Measurements from ENCODE around the gene HNRNPC.

The HNRNPC gene

DNA sequence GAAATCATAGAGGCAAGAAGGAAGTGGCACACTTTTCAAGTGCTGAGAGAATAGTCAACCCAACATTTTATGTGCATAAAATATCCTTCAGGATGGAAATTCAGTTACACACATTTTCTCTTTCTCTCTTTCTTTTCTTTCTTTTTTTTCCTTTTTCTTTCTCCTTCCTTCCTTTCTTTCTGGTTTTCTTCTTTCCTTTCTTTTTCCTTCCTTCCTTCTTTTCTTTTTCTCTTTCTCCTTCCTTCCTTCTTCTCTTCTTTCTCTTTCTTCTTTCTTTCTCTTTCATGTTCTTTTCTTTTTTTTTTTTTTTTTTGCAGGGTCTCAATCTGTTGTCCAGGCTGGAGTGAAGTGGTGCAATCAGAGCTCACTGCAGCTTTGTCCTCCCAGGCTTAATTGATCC lies 74.6 kb downstream of the HNRNPC start:
- no peaks in the 10 kb centered on the region for H3K79me1 ChIP-seq (ENCODE audit: low read length)
- H4K8ac ChIP-seq (ENCODE audit: low read depth, low read length) = no peak overlapping the region
- H2BK15ac ChIP-seq (replicated peaks; ENCODE audit: low read depth) = no peak overlapping the region
- H3K4ac ChIP-seq (ENCODE audit: low read depth, low read length) = no peak overlapping the region
- no peak overlapping the region for H2BK5ac ChIP-seq (ENCODE audit: low read length)
- no peak overlapping the region for H3K18ac ChIP-seq (ENCODE audit: low read length)
- no peak overlapping the region for H3K27ac ChIP-seq (ENCODE audit: low read depth, low read length)
- no peak overlapping the region for H3K4me2 ChIP-seq (ENCODE audit: low read length)
- H3K56ac ChIP-seq (ENCODE audit: low read length) = no peak overlapping the region
- no peak overlapping the region for H2BK120ac ChIP-seq (ENCODE audit: low read depth, low read length)
- no peak overlapping the region for H3K9ac ChIP-seq (ENCODE audit: low read length)
- H3K36me3 ChIP-seq (ENCODE audit: control insufficient read depth, insufficient read depth, low read length) = no peaks in the 10 kb centered on the region
- DNase-seq = no peak
- no peak overlapping the region for H3K4me3 ChIP-seq (ENCODE audit: low read length)
- H2AK5ac ChIP-seq (ENCODE audit: low read length) = no peak overlapping the region
- no peaks in the 10 kb centered on the region for H3K79me2 ChIP-seq (ENCODE audit: control insufficient read depth, insufficient read depth, low read length)
- no peaks in the 10 kb centered on the region for H3K4me1 ChIP-seq (ENCODE audit: control insufficient read depth, low read depth, low read length)
- no peaks in the 10 kb centered on the region for H3K27me3 ChIP-seq (ENCODE audit: insufficient read depth, low read length, poor library complexity)
- H3K23ac ChIP-seq (ENCODE audit: low read length) = no peak overlapping the region
- H4K5ac ChIP-seq (ENCODE audit: low read length) = no peak overlapping the region

- no peak overlapping the region for H3K18ac ChIP-seq (ENCODE audit: low read length)
- no peak overlapping the region for H2BK5ac ChIP-seq (ENCODE audit: low read length)
- no peak overlapping the region for H2BK120ac ChIP-seq (ENCODE audit: low read depth, low read length)
- H3K4me2 ChIP-seq (ENCODE audit: low read length) = no peak overlapping the region
- H4K8ac ChIP-seq (ENCODE audit: low read depth, low read length) = no peak overlapping the region
- no peak overlapping the region for H3K4me3 ChIP-seq (ENCODE audit: low read length)
- no peaks in the 10 kb centered on the region for H3K79me1 ChIP-seq (ENCODE audit: low read length)
- no CpG with 5 or more reads among the region's 7 CpGs for WGBS (ENCODE audit: extremely low coverage, insufficient coverage, low lambda C conversion rate)
- no peak overlapping the region for H2AK5ac ChIP-seq (ENCODE audit: low read length)
- no peaks in the 10 kb centered on the region for H3K79me2 ChIP-seq (ENCODE audit: control insufficient read depth, insufficient read depth, low read length)
- H4K5ac ChIP-seq (ENCODE audit: low read length) = no peak overlapping the region
- DNase-seq = no peak
- no peaks in the 10 kb centered on the region for H3K36me3 ChIP-seq (ENCODE audit: control insufficient read depth, insufficient read depth, low read length)
- peak overlapping the region; percentile 25 for H3K56ac ChIP-seq (ENCODE audit: low read length)
- no peak overlapping the region for H2BK15ac ChIP-seq (replicated peaks; ENCODE audit: low read depth)
- H3K27me3 ChIP-seq (ENCODE audit: insufficient read depth, low read length, poor library complexity) = no peaks in the 10 kb centered on the region
- no peaks in the 10 kb centered on the region for H3K4me1 ChIP-seq (ENCODE audit: control insufficient read depth, low read depth, low read length)
- no peak overlapping the region for H3K27ac ChIP-seq (ENCODE audit: low read depth, low read length)
- no peak overlapping the region for H3K4ac ChIP-seq (ENCODE audit: low read depth, low read length)
- H3K23ac ChIP-seq (ENCODE audit: low read length) = no peak overlapping the region
- no peak overlapping the region for H3K9ac ChIP-seq (ENCODE audit: low read length)
Measured at GRCh38 chr14:21192875-21193535, 76.2 kb downstream of the HNRNPC start.

- H2BK120ac ChIP-seq (ENCODE audit: low read depth, low read length) = no peak overlapping the region
- H3K4me2 ChIP-seq (ENCODE audit: low read length) = no peak overlapping the region
- H4K8ac ChIP-seq (ENCODE audit: low read depth, low read length) = no peak overlapping the region
- H3K27ac ChIP-seq (ENCODE audit: low read depth, low read length) = no peak overlapping the region
- no peak for DNase-seq
- H3K23ac ChIP-seq (ENCODE audit: low read length) = no peak overlapping the region
- no peak overlapping the region for H2BK15ac ChIP-seq (replicated peaks; ENCODE audit: low read depth)
- H3K4me1 ChIP-seq (ENCODE audit: control insufficient read depth, low read depth, low read length) = no peaks in the 10 kb centered on the region
- H3K36me3 ChIP-seq (ENCODE audit: control insufficient read depth, insufficient read depth, low read length) = no peaks in the 10 kb centered on the region
- no peak overlapping the region for H3K4me3 ChIP-seq (ENCODE audit: low read length)
- H3K56ac ChIP-seq (ENCODE audit: low read length) = no peak overlapping the region
- no peaks in the 10 kb centered on the region for H3K79me2 ChIP-seq (ENCODE audit: control insufficient read depth, insufficient read depth, low read length)
- H4K5ac ChIP-seq (ENCODE audit: low read length) = no peak overlapping the region
- no peak overlapping the region for H3K4ac ChIP-seq (ENCODE audit: low read depth, low read length)
- H3K9ac ChIP-seq (ENCODE audit: low read length) = peak overlapping the region; percentile 10
- WGBS (ENCODE audit: extremely low coverage, insufficient coverage, low lambda C conversion rate) = no CpG with 5 or more reads among the region's 1 CpG
- no peaks in the 10 kb centered on the region for H3K27me3 ChIP-seq (ENCODE audit: insufficient read depth, low read length, poor library complexity)
- no peaks in the 10 kb centered on the region for H3K79me1 ChIP-seq (ENCODE audit: low read length)
- H2AK5ac ChIP-seq (ENCODE audit: low read length) = no peak overlapping the region
- H2BK5ac ChIP-seq (ENCODE audit: low read length) = no peak overlapping the region
- H3K18ac ChIP-seq (ENCODE audit: low read length) = no peak overlapping the region
Measured at GRCh38 chr14:21192447-21192822, 76.8 kb downstream of the HNRNPC start.

DNA sequence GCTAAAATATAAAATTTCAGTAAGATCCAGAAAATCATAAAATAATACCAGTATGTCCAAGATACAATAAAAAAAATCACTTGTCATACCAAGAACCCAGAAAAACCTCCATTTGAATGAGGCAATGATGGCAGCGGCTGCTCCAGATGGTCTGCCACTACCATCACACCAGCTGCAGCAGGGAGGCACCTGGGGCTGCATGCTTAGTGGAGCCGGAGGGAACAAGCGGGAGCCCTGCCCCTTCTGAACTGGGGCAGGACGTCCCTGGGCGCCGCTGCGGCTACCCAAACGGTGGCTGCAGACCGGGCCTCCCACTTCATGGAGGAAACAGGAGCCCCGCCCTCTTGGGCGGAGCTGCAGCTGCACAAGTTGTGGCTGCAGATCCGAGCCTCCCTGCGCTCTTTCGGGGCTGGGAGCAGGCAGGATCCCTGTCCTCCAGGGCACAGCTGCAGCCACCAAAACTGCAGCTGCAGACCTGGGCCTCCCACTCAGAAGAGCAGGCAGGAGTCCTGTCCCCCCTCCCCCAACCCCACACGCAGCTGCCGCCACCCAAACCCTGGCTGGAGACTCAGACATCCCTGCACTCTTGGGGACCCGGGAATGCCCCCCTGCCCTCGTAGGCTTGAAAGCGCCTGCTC lies 77.3 kb downstream of the HNRNPC start:
- Histone ChIP-seq H2BK5ac (ENCODE audit: low read length) (no peak overlapping the region), H2BK120ac (ENCODE audit: low read depth, low read length) (no peak overlapping the region), H3K79me2 (ENCODE audit: control insufficient read depth, insufficient read depth, low read length) (no peaks in the 10 kb centered on the region), H3K9ac (ENCODE audit: low read length) (peak overlapping the region; percentile 10), H3K56ac (ENCODE audit: low read length) (peak overlapping the region; percentile 70), H2AK5ac (ENCODE audit: low read length) (no peak overlapping the region), H2BK15ac (replicated peaks; ENCODE audit: low read depth) (no peak overlapping the region), H3K27ac (ENCODE audit: low read depth, low read length) (no peak overlapping the region), H3K4ac (ENCODE audit: low read depth, low read length) (no peak overlapping the region), H3K79me1 (ENCODE audit: low read length) (no peaks in the 10 kb centered on the region), H3K18ac (ENCODE audit: low read length) (no peak overlapping the region), H3K23ac (ENCODE audit: low read length) (no peak overlapping the region), H3K27me3 (ENCODE audit: insufficient read depth, low read length, poor library complexity) (no peaks in the 10 kb centered on the region), H4K5ac (ENCODE audit: low read length) (no peak overlapping the region), H4K8ac (ENCODE audit: low read depth, low read length) (no peak overlapping the region), H3K4me2 (ENCODE audit: low read length) (peak overlapping the region; percentile 13), H3K36me3 (ENCODE audit: control insufficient read depth, insufficient read depth, low read length) (no peaks in the 10 kb centered on the region), H3K4me1 (ENCODE audit: control insufficient read depth, low read depth, low read length) (no peaks in the 10 kb centered on the region), H3K4me3 (ENCODE audit: low read length) (no peak overlapping the region)
- DNase-seq = peak; percentile 93
- WGBS (ENCODE audit: extremely low coverage, insufficient coverage, low lambda C conversion rate) = no CpG with 5 or more reads among the region's 19 CpGs

DNA sequence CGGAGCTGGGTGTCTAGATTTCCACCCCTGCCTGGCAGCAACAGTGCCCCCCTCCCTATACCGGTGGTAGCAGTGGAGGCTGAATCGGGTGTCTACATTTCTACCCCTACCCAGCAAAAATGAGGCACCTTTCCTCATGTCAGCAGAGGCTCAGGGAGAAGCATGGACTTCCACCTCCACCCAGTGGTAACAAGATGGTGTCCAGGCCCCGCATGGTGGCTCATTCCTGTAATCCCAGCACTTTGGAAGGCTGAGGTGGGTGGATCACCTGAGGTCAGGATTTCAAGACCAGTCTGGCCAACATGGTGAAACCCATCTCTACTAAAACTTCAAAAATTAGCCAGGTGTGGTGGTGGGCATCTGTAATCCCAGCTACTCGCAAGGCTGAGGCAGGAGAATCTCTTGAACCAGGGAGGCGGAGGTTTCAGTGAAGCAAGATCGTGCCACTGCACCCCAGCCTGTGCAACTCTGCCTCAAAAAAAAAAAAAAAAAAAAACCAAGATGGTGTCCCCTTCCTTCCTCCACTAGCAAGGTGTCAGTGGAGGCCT lies 77.9 kb downstream of the HNRNPC start:
- H3K27me3 ChIP-seq (ENCODE audit: insufficient read depth, low read length, poor library complexity) = no peaks in the 10 kb centered on the region
- no peaks in the 10 kb centered on the region for H3K79me2 ChIP-seq (ENCODE audit: control insufficient read depth, insufficient read depth, low read length)
- no peak for DNase-seq
- no CpG with 5 or more reads among the region's 7 CpGs for WGBS (ENCODE audit: extremely low coverage, insufficient coverage, low lambda C conversion rate)
- no peaks in the 10 kb centered on the region for H3K4me1 ChIP-seq (ENCODE audit: control insufficient read depth, low read depth, low read length)
- no peak overlapping the region for H2BK5ac ChIP-seq (ENCODE audit: low read length)
- no peak overlapping the region for H3K27ac ChIP-seq (ENCODE audit: low read depth, low read length)
- no peak overlapping the region for H4K8ac ChIP-seq (ENCODE audit: low read depth, low read length)
- H3K4me3 ChIP-seq (ENCODE audit: low read length) = no peak overlapping the region
- H2BK15ac ChIP-seq (replicated peaks; ENCODE audit: low read depth) = no peak overlapping the region
- no peak overlapping the region for H3K4ac ChIP-seq (ENCODE audit: low read depth, low read length)
- no peaks in the 10 kb centered on the region for H3K79me1 ChIP-seq (ENCODE audit: low read length)
- no peak overlapping the region for H3K9ac ChIP-seq (ENCODE audit: low read length)
- no peak overlapping the region for H2BK120ac ChIP-seq (ENCODE audit: low read depth, low read length)
- no peaks in the 10 kb centered on the region for H3K36me3 ChIP-seq (ENCODE audit: control insufficient read depth, insufficient read depth, low read length)
- H3K18ac ChIP-seq (ENCODE audit: low read length) = no peak overlapping the region
- no peak overlapping the region for H4K5ac ChIP-seq (ENCODE audit: low read length)
- no peak overlapping the region for H3K23ac ChIP-seq (ENCODE audit: low read length)
- no peak overlapping the region for H3K56ac ChIP-seq (ENCODE audit: low read length)
- H3K4me2 ChIP-seq (ENCODE audit: low read length) = no peak overlapping the region
- H2AK5ac ChIP-seq (ENCODE audit: low read length) = no peak overlapping the region

All from mesendoderm (in vitro differentiated cells).